ENCODE results near the gene SERPINB7. TPM values are rescaled to one million over a fixed set of nuclear protein-coding genes. Genes with fewer than 3 reads are reported as not detected.

SERPINB7 gene
- total and polyA plus RNA-seq, 4 donors = 0.12 to 1.6 (median 0.19) TPM

GRCh38 chr18:63850636-63851035, 75.4 kb downstream of the SERPINB7 start:
- WGBS, 2 donors = 66 to 85% methylated on average over 2 of the region's 2 CpGs
- no peaks in the 10 kb centered on the region for H3K36me3 ChIP-seq (ENCODE audit: control insufficient read depth in 4 of 4, insufficient read depth in 4 of 4, low read length in 4 of 4)
- peaks cover 0 to 3% (median 0%) of the 10 kb centered on the region in 3 donors for H3K27me3 ChIP-seq (ENCODE audit: control insufficient read depth in 3 of 3, insufficient read depth in 3 of 3, low read length in 2 of 3)
- peaks cover 0 to 3% (median 0%) of the 10 kb centered on the region in 4 donors for H3K9me3 ChIP-seq (ENCODE audit: control insufficient read depth in 4 of 4, insufficient read depth in 3 of 4, low read length in 3 of 4)
- no peak for TF ChIP-seq CTCF (IDR thresholded peaks at IDR 0.05; ENCODE audit: control extremely low read depth, extremely low read depth)
- ATAC-seq (ENCODE audit: insufficient read depth, low FRiP score) = no peak
- no peak overlapping the region for H3K4me3 ChIP-seq
- DNase-seq = no peak
- H3K9ac ChIP-seq (ENCODE audit: insufficient read depth in 1 of 2, low read length in 2 of 2) = no peak overlapping the region
- no peak overlapping the region for H3K27ac ChIP-seq (ENCODE audit: low read depth in 1 of 2, low read length in 1 of 2)
- no peaks in the 10 kb centered on the region for H3K4me1 ChIP-seq (ENCODE audit: control insufficient read depth in 5 of 5, insufficient read depth in 5 of 5, low read length in 5 of 5)

Other genes with a start within 250 kb of the SERPINB7 start
- not detected for gene SERPINB12, start 233.0 kb upstream of the SERPINB7 start, total RNA-seq
- gene SERPINB12, start 233.0 kb upstream of the SERPINB7 start, polyA plus RNA-seq = not detected
- gene SERPINB13, start 188.1 kb upstream of the SERPINB7 start, total RNA-seq = under 1 TPM in 1 of 2 donors, not detected in 1; 0.20 TPM
- 1 to 10 TPM in 1 of 2 donors, under 1 TPM in 1; 0.20 to 1.4 TPM for gene SERPINB13, start 188.1 kb upstream of the SERPINB7 start, polyA plus RNA-seq
- under 1 TPM in 1 of 2 donors, not detected in 1; 0.34 TPM for gene SERPINB4, start 131.2 kb upstream of the SERPINB7 start, total RNA-seq
- 10 to 100 TPM in 1 of 2 donors, 1 to 10 TPM in 1; 1.0 to 17.4 TPM for gene SERPINB4, start 131.2 kb upstream of the SERPINB7 start, polyA plus RNA-seq
- under 1 TPM in 1 of 2 donors, not detected in 1; 0.43 TPM for gene SERPINB3, start 113.5 kb upstream of the SERPINB7 start, total RNA-seq
- 10 to 100 TPM; 15.3 to 29.0 TPM for gene SERPINB3, start 113.5 kb upstream of the SERPINB7 start, polyA plus RNA-seq
- gene SERPINB11, start 72.5 kb upstream of the SERPINB7 start, total RNA-seq = not detected
- under 1 TPM; 0.45 to 0.52 TPM for gene SERPINB11, start 72.5 kb upstream of the SERPINB7 start, polyA plus RNA-seq
- 1 to 10 TPM; 1.3 TPM for gene SERPINB2, start 112.3 kb downstream of the SERPINB7 start, total RNA-seq
- gene SERPINB2, start 112.3 kb downstream of the SERPINB7 start, polyA plus RNA-seq = 10 to 100 TPM in 1 of 2 donors, 1 to 10 TPM in 1; 4.3 to 14.5 TPM
- under 1 TPM; 0.63 to 0.64 TPM for gene SERPINB10, start 132.5 kb downstream of the SERPINB7 start, total RNA-seq
- gene SERPINB10, start 132.5 kb downstream of the SERPINB7 start, polyA plus RNA-seq = under 1 TPM in 1 of 2 donors, not detected in 1; 0.96 TPM
- 1 to 10 TPM in 1 of 2 donors, under 1 TPM in 1; 0.17 to 2.3 TPM for gene HMSD, start 173.9 kb downstream of the SERPINB7 start, total RNA-seq
- under 1 TPM; 0.60 to 0.93 TPM for gene HMSD, start 173.9 kb downstream of the SERPINB7 start, polyA plus RNA-seq
- 10 to 100 TPM in 1 of 2 donors, 1 to 10 TPM in 1; 5.7 to 29.3 TPM for gene SERPINB8, start 194.7 kb downstream of the SERPINB7 start, total RNA-seq
- 10 to 100 TPM in 1 of 2 donors, 1 to 10 TPM in 1; 8.8 to 29.6 TPM for gene SERPINB8, start 194.7 kb downstream of the SERPINB7 start, polyA plus RNA-seq

Measured in lung (tissue), 12 donors.